Activated CD4-positive, alpha-beta T cell treated with anti-CD3 and anti-CD28 coated beads, Interleukin-2, amount 50 U/mL, for 1 hour (primary cell): ENCODE results near the gene TTLL3.
"Not testable (repeated sequence)": the region's sequence is repeated elsewhere in the genome, so short reads cannot be mapped to it uniquely, and the experiment has no call there.

ENCODE experiments used
- DNase-seq: peaks from one replicate; pipeline ENCODE4 v3.0.0-alpha.2; 2020

The TTLL3 gene

DNA sequence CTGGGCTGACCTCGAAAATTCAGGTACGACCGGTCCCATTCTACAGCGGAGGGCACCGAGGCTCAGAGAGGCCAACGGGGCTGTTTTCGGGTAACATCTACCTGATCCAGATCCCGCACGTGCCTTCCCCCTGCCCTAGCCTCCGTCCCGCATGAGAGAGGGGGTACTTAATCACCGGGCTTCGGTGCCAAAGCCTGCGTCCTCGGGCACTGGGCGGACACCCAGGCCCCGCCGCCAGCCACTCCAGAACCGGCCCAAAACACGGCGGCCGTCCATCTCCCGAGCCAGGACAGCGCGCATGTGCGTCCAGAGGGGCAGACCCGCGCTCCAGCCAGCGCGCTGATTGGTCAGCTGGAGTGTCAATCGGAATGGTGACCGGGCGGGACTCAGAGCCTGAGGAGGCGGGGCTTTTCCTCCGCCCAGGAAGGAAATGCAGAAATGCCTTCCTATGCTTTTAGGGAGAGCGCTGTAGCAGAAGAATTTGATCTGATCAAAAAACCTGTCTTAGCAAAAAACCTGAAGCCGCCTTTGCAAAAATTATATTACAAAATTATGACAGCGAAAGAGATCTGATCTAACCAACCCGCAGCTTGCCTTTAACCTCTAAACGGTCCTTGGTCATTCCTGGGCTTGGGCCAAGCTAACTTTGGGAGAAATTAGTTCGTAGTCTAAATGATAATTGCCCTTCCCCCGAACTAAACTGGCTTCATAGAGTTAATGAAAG is 33.8 kb downstream of the TTLL3 start, which contains the start of gene RPUSD3:
Gene RPUSD3, minus strand, starts transcription at position 294 of the 724 bp plus-strand sequence. Its CDS starts 18 bp downstream, at position 276.
- peak; percentile 96 for DNase-seq

DNA sequence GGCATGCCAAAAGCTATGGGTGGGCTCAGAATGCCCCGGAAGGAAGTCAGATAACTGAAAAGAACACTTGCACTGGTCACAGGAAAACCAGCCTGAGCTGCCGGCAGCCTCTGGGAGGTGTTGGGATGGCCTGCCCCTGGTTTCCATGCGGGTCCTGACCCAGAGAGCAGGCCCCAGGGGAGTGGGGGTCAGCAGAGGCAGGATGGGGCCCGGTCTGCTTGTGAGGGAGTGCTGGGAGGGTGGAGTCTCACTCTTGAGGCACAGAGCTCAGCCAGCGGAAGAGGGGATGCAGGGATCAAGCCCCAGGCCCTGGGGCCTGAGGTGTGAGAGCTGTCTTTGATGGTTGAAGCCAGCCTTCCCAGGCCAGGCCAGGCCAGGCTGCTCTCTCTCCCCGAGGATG is 36.2 kb downstream of the TTLL3 start:
- DNase-seq, result no peak

DNA sequence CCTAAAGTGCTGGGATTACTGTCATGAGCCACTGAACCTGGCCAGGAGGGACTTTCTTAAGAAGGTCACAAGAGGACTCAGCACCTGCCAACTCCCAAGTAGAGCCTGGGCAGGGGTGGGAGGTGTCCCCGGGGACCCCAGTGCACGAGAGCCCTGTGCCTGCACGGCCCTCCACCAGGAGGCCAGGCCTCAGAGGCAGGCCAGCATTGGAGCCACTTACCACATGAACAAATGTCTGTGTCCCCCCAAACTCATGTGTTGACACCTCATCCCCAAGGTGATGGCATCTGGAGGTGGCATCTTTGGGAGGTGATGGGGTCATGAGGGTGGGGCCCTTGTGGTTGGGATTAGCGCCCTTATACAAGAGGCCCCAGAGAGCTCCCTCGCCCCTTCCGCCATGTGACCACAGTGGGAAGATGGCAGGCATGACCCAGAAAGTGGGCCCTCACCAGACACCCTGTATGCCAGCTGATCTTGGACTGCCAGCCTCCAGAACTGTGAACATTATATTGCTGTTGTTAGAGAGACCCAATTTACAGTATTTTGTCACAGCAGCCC is 36.9 kb downstream of the TTLL3 start:
- no peak for DNase-seq

DNA sequence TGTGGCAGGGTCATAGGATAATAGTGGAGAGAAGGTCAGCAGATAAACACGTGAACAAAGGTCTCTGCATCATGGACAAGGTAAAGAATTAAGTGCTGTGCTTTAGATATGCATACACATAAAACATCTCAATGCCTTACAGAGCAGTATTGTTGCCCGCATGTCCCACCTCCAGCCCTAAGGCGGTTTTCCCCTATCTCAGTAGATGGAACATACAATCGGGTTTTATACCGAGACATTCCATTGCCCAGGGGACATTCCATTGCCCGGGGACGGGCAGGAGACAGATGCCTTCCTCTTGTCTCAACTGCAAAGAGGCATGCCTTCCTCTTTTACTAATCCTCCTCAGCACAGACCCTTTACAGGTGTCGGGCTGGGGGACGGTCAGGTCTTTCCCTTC is 37.8 kb downstream of the TTLL3 start:
- DNase-seq, result not testable (repeated sequence)

DNA sequence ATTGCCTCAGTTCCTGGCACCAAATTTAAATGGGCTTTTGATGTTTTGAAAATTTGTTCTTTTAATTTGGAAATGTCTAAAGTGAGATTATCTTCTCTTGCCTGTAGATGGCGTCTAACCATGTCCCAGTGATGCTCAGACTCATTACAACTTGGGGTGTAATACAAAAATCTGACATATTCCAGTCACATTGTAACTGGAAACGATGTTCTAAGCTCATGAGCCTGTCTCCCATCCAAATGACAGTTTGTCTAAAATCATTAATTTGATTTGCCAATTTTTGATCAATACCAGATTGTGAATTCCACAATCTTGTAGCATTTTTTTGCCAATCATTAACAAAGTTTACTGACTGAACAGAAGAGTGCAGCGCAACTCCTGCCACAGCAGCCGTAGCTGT is 38.8 kb downstream of the TTLL3 start:
- not testable (repeated sequence) for DNase-seq

DNA sequence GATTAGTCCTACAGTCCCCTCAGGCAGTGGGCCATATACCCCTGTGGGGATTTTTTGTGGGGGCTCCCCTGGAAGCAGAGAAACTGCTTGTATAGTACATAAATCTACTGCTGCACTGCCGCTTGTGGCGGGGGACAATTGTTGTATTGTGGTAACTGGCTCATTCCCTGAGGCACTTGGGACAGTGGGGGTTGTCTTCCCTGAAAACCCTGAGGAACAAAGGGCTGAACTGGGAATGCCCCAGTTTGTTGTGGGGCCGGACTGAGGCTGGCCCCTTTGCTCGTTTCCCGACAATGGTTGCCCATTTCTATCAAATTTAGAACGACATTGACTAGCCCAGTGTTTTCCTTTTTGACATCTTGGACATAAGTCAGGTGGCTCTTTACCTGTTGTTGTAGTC is 41.3 kb downstream of the TTLL3 start:
- DNase-seq, result not testable (repeated sequence)

DNA sequence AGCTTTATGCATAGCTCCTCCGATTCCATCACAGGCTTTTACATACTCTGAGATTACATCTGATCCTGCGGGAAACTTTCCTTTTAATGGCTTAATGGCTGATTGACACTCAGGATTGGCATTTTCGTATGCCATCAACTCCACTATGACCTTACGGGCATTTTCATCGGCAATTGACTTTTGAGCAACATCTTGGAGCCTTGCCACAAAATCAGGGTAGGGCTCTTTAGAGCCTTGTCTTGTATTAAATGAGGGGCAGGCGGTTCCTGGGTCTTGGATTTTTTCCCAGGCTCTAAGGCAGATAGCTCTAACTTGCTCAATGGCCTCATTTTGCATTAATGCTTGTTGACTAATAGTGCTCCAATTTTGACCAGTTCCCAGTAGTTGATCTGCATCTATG is 41.9 kb downstream of the TTLL3 start:
- not testable (repeated sequence) for DNase-seq

DNA sequence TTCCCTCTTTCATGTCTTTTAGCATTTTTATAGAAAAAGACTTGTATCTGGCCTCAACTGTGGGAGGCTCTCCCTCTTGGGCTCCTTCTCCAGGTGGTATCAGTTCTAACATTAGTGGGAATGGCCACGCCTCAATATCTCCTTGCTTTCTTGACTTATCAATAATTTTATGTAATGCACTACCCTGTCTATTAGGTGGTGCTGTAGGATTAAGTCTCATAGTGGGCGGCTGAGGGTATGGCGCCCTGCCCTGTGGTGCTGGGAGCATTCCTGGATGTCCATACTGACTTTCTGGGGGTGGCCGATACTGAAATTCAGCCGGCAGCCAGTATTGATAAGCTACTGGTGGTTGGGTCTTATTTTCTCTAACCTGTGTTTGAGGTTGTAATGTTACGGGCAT is 42.5 kb downstream of the TTLL3 start:
- DNase-seq, result no peak

DNA sequence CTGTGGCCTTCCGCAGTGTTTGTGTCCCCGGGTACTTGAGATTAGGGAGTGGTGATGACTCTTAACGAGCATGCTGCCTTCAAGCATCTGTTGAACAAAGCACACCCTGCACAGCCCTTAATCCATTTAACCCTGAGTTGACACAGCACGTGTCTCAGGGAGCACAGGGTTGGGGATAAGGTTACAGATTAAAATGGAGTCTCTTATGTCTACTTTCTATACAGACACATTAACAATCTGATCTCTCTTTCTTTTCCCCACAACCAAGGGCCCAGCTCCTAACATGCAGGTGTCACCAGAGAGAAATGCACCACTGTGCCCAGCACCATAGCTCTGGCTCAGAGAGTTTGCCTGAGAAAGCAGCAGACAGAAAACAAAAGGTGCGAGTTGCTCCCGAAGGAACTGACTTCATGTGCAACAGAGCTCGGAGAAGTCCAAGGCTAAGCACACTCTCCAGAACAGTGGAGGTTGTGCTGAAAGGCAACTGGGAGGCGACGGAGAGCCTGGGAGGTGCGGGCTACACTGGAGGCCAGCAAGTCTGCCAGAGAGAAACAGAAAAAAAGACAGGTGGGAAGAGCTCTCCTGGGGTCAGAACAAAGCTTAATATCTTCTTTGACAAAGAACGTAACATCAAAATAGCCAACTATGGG is 44.4 kb downstream of the TTLL3 start:
- not testable (repeated sequence) for DNase-seq

DNA sequence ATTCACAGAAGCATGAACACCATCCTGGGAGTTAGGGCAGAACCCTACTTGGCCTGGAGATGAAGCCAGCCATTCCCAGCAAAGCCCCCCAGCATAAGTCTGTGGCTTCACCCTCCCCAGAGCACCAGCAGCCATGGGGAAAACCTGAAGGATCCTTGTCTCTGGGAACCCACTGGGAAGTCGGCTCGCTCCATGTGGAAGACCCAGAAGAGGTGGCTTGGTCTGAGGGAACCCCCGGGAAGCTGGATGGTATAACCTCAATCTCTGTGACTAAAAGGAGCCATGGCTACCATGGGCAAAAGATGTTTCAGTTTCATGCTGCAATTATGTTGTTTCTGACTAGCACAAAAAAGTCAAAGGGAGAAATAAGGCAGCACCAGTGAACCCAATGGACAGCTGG is 45.5 kb downstream of the TTLL3 start:
- no peak for DNase-seq

DNA sequence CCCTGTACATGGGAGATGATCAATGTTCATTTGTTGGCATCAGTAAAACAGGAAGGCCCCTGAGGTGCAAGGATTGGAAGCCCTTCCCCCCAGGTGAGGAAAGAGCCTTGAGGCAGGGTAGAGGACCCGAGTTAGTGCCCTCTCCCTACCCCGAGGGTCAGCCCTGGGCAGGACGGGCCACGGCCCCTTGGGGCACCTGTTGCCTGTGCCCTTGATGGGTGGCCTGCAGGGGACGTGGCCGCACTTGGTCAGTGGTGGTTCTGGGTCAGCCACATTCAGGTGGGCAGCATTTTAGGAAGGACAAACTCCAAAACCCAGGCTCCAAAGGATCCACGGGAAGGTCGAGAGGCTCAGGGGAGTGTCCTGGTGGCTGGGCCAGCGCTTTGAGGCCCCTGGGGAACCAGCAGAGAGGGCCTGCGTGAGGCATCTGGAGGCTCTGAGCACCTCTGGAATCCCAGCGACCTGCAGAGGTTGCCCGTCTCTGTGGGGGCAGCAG is 49.5 kb downstream of the TTLL3 start:
- DNase-seq, result no peak

DNA sequence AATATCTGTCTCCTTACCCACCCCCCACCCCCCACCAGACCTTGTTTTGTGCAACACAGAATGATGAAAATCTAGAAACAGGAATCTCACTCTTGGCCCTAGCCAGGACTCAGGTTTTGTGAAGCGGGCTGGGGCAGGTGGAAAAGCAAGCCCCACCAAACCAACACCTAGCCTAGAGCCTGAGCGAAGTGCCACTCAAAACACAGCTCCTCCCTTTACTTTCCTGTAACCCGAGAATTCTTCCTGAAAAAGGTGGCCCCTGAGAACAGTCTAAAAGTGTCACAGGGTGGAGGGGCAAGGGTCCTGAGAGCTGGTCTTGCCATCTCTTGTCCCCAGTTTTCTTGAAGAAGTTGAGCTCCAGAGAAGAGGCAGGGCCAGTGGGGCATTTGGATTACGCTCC is 51.1 kb downstream of the TTLL3 start:
- DNase-seq, result no peak

DNA sequence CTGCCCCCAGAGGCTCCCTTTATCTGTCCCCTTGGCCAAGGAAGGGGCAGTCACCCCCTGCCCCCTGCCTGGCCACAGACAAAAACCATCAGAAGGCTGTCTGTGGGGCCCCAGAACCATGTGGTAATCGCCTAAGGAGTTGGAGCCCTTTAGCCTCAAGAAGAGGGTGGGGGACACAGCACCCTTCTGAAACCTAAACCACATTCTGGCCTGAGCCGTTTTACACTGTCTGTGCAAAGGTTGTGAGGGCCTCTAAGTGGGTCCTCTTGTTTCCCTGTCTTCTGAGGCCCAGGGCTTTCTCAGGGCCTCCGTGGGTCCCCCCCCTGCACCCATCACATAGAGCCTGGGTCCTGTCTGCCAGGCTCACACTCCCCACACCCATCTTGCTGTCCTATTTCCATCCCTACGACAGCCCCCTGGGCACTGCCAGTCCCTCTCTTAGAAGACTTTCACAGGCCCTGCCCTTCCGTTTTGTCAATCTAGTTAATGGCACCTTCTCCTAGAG is 51.6 kb downstream of the TTLL3 start:
- DNase-seq, result no peak

DNA sequence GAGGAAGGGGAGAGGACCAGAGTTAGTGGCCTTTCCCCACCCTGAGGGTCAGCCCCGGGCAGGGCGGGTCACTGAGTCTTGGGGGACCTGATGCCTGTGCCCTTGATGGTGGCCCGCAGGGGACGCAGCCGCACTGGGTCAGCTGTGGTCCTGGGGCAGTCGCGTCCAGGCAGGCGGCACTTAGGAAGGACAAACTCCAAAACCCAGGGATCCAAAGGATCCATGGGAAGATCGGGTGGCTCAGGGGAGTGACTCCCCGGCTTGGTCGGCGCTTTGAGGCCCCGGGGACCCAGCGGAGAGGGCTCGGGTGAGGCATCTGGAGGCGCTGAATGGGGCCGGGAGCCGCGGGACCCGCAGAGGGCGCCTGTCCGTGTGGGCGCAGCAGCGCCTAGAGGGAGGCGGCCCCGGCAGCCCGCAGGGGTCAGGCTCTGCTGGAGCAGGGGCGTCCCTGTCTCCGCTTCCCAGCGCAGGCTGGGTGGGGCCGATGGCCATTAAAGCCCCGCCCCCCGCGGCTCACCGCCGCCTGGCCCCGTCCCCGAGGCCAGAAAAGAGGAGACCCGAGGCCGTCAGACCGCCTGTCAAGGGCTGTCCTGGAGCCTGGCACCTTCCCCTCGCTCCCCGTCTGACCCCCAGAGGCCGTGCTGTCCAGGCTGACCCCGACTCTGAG is 52.5 kb downstream of the TTLL3 start:
- DNase-seq, result peak; percentile 22

DNA sequence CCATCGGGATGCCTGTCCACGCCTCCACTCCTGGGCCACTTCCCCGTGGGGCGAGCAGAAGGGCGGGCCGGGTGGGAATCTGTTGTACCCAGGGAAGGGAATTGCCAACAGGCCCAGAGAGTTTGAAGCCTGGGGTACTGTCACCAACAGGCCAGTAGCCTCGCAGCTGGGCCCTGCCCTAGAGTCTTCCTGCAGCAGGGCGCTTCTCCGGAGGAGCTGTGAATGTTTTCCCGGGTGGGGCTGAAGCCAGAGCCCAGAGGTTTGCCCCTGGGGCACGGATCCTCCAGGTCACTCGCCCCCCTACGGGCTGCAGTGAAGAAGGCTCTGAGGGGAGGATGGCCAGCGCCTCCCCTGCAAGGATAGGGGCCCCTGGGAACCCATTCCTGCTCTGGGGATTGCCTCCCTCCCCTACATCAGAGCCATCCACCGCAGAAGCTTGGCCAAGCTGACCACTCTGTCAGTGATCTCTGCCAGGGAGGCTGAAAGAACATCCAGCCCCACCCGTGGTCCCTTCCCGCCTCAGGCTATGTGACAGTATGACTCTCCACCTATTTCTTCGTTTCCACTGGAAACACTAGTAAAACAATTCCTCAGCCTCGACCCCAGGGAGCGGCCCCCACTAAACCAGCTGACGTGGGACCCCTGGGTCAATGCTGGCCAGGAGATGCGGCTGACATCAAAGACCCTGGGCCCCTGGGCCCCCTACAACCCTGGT is 53.2 kb downstream of the TTLL3 start:
- DNase-seq, result no peak

DNA sequence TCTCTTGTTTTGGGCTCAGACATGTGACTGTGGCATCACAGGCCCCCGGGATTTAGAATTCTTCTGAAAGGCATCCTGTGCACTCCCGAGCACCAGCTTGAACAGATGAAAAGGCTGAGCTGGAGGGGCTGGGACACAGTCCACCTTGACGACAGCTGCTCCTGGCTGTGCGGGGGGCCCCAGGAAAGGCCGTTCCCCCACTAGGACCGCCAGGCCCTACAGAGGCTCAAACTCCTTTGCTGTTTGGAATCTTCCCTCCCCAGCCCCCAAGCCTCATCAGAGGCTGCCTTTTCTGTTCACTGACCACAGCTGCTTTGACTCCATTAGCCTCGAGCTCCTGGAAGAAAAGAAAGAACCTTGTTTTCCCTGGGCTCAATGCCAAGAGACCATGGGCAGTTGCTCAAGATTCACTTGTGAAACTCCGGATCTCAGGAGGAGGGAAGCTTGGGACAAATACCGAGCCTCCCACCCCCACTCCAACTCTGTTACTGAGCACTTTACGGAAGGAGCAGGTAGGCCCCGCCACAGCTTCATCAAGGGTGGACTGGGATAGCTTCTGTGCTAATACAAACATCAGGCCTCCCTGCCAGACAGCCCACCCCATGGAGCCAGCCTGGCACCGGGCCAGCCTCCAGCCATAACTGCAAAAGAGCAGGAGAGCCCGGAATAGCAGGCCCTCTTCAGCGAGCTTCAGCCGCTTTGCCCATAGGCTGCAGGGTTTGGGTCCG is 54.3 kb downstream of the TTLL3 start:
- no peak for DNase-seq

DNA sequence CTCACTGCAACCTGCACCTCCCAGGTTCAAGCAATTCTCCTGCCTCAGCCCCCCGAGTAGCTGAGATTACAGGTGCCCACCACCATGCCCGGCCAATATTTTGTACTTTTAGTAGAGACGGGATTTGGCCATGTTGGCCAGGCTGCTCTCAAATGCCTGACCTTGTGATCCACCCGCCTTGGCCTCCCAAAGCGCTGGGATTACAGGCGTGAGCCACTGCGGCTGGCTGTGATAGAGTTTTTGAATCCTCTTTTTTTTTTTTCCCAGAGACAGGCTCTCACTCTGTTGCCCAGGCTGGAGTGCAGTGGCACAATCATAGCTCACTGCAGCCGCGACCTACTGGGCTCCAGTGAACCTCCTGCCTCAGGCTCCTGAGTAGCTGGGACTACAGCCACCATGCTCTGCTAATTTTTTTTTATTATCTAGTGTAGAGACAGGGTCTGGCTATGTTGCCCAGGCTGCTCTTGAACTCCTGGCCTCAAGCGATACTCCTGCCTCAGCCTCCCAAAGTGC is 55.1 kb downstream of the TTLL3 start:
- DNase-seq, result not testable (repeated sequence)

DNA sequence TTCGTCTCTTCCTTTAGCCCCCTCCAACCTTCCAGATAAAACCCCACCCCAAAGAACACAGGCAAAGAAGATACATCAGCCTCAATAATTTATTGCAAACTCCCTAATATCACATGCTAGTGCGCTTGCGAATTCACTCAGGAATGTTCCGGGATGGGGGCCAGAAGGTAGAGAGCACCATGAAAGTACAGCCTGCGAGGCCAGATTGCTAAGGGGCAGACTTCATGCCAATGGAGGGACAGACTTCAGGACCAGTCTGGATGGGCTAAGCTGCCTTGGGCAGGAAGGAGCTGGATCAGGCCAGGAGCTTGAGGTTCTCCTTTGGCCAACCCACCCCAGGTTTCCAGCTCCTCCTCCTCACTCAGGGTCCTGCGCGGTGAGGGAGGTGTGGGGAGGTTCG is 56.6 kb downstream of the TTLL3 start:
- DNase-seq, result no peak

DNA sequence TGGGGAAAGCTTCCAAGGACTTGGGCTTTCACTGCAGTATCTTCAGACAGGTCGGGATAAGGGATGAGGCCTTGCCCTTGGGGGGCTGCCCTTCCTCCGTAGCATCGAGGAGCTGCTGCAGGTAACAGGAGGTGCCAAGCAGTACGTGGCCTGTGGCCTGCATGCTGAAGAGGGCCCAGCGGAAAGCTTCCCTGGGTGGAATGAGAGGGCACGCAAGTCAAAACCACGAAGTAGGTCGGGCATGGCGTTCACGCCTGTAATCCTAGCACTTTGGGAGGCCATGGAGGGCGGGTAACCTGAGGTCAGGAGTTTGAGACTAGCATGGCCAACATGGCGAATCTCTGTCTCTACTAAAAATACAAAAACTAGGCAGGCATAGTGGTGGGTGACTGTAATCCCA is 57.0 kb downstream of the TTLL3 start:
- DNase-seq, result no peak

DNA sequence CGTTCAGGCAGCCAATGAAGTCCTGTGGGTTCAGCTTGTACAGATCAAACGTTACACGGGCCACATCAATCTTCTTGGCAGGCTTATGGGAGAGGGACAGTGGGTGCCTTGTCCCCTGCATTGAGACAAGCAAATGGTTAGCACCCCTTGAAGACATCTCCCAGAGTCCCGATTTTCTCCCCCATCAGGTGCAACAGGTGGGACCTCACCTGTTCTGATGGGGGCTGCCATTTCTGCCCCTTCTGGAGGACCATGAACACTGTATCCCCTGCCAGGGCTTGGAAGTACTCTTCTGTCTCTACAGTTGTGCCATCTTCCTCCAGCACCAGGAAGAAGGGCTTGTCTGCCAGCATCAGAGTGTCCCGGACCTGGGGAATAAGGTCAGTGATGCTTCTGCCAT is 59.9 kb downstream of the TTLL3 start:
- DNase-seq, result no peak

DNA sequence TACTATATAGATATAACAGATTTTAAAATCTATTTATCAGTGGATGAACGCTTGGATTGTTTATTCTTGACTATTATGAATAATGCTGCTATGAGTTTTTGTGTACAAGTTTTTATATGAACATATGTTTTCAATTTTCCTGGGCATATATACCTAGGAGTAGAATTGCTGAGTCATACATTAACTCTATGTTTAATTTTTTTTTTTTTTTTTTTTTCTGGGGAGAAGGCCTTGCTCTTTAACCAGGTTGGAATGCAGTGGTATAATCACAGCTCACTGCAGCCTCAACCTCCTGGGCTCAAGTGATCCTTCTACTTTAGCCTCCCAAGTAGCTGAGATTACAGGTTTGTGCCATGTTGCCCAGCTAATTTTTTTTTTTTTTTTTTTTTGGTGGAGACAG is 60.9 kb downstream of the TTLL3 start:
- DNase-seq, result no peak

DNA sequence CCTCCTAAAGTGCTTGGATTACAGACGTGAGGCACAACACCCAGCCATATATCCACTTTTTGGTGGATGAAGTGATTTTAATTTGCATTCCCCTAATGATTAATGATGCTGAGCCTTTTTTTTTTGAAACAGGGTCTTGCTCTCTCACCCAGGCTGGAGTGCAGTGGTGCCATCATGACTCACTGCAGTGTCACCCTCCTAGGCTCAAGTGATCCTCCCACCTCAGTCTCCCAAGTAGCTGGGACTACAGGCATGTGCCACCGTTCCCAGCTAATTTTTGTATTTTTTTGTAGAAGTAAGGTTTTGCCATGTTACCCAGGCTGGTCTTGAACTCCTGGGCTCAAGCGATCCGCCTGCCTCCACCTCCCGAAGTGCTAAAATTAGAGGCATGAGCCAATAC is 62.0 kb downstream of the TTLL3 start:
- not testable (repeated sequence) for DNase-seq
